NCI-H1694 (cell line): ENCODE measurements around the gene SH3RF3.
A peak's percentile ranks its signal among the peaks of the same experiment; 100 is the strongest.

Experiments
- DNase-seq: peaks from one replicate; lab custom pipeline; 2025; lab: John Stamatoyannopoulos, UW

The SH3RF3 gene

GRCh38 chr2:109139865-109140396 is 10.9 kb downstream of the SH3RF3 start:
- DNase-seq = no peak

GRCh38 chr2:109141006-109141600 is 12.1 kb downstream of the SH3RF3 start:
- DNase-seq = no peak

GRCh38 chr2:109141727-109142283 is 12.8 kb downstream of the SH3RF3 start:
- no peak for DNase-seq

GRCh38 chr2:109142416-109143210 is 13.6 kb downstream of the SH3RF3 start:
- DNase-seq = no peak

GRCh38 chr2:109143214-109144187 is 14.5 kb downstream of the SH3RF3 start:
- no peak for DNase-seq

- DNase-seq = no peak
Measured at GRCh38 chr2:109144271-109144670, 15.3 kb downstream of the SH3RF3 start.

DNA sequence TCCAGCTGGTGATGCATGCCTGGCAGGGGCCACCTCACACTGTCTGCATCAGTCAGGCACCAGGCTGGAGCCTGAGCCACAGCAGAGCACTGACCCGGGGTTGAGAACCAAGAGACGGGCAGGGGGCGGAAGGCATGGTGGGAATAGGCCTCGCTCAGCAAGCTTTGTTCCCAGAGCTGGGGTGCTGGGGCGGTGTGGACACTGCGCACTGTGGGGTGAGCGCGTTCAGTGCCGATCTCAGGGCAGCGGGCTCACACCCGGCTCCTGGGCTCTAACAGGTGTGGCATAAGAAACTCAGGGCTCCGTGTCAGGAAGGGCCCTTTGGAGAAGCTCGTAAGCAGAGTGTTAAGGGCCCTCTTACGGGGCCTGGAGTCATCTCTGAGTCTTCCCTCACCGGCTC is 15.7 kb downstream of the SH3RF3 start:
- no peak for DNase-seq

GRCh38 chr2:109145286-109145685 is 16.3 kb downstream of the SH3RF3 start:
- no peak for DNase-seq

- DNase-seq = no peak
Measured at GRCh38 chr2:109147405-109147804, 18.4 kb downstream of the SH3RF3 start.

GRCh38 chr2:109148117-109148746 is 19.2 kb downstream of the SH3RF3 start:
- DNase-seq = peak; percentile 73

GRCh38 chr2:109148991-109149645 is 20.1 kb downstream of the SH3RF3 start:
- no peak for DNase-seq

DNA sequence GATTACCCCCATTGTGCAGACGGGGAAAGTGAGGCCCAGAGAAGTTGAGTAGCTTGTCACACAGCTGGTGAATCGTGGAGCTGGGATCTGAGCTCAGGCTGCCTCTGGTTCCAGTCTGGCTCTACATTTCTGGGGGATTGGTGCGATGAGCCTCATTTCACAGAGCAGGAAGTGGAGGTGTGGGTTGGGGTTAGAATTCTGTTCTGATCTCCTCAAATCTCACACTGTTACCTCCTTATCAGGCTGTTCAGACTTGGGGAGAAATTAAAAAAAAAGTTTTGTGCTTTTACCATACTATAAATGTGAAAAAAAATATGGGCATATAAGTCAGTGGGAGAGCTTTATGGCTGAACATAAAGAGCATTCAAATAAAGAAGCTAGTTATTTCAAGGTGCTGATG is 21.6 kb downstream of the SH3RF3 start:
- no peak for DNase-seq

- no peak for DNase-seq
Measured at GRCh38 chr2:109151519-109151918, 22.5 kb downstream of the SH3RF3 start.

- DNase-seq = no peak
Measured at GRCh38 chr2:109153005-109153784, 24.2 kb downstream of the SH3RF3 start.

- no peak for DNase-seq
Measured at GRCh38 chr2:109153807-109154206, 24.8 kb downstream of the SH3RF3 start.

- DNase-seq = no peak
Measured at GRCh38 chr2:109154226-109154625, 25.2 kb downstream of the SH3RF3 start.

DNA sequence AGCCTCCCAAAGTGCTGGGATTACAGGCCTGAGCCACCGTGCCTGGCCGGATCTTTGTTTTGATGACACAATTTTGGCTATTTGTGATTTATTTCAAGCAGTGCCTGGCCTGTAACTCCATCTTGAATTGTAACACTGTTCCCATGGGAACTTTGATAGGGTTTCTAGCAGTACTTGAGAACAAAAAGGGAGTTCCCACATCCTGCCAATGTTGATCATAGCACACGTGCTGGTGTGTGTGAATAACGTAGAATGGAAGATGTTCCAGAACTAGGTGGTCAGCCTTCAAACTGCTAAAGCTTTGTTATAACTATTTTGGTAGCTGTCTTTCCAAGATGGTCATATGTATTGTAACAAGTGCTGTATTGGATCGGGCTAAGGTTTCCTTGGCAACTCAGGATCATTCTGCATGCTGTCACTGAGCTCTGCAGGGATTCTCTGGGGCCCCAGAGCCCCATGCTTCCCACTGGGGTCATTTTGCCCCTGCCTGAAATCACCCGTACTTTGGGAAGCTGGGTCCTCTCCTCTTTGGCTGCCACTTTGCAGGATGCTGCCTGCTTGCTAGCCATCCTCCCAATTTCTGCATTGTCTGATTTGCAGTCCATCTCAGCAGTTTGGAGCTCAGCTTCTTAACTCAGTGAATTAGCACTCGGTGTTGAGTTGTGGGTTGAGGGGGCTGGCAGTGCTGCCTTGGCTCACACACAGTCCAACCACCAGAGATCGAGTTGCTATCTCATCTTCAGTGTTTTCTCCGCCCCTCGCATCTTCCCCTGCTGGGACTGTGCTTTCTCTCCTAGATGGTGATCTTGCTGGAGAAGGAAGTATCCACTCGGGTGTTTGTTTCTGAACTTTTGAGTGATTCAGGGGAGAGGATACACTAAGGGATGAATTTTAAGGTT is 26.8 kb downstream of the SH3RF3 start:
- DNase-seq = no peak

DNA sequence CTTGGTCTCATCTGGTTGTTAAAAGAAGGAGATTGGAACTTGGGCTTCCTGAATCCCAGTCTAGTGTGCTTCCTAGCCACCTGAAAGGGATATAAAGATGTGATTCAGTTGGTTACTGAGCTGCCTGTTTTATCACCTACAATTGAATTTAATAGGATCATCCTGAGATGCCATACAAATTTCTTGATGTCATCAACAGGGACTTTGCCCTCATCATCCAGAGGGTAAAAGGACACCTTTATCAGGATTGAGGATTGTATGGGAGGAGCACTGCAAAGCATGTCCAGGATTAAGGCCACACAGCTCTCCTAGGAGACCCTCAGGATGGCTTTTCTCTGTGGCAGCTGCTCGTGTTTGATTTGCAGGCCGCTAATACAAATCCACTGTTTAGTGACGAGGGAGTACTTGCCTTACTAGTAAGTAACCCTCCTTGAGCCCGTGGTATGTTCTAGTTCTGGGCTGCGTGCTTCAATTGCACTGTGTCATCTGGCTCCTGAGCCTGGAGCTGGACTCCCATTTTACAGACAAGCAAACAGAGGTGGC is 28.6 kb downstream of the SH3RF3 start:
- no peak for DNase-seq

- DNase-seq = no peak
Measured at GRCh38 chr2:109158237-109158636, 29.2 kb downstream of the SH3RF3 start.
